ENCODE results near the gene KRT80. TPM values are rescaled to one million over a fixed set of nuclear protein-coding genes. Genes with fewer than 3 reads are reported as not detected.

Gene KRT80
- total RNA-seq, 2 experiments from 2014 or later: not detected

DNA sequence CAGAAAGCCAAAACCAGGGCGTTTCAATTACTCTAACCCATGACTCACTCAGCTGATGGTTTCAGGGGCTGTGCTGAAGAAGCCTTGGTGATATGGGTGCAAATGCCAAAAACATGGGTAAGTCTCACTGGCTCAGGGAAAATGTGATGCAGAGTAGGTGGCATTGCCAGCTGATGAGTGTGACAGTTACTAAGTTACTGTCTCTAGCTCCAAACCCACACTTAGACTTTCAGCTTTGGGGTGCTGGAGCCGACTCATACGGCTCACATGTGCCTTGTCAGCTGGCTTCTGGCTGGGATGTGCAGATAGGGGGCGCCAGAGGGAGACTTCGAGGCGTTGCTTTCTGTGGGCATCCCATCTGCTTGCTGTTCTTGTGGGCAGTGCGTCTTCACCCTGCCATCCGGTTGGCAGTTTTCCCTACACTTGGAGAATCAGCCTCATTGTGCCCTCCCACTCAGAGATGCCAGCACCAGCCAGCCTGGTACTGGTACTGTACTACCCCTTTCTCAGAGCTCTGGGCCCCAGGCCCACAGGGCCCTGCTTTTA, 30.2 kb upstream of the KRT80 start:
- no peaks in the 10 kb centered on the region for H3K36me3 Mint-ChIP-seq (ENCODE audit: low read depth)
- Histone ChIP-seq H3K4me1 (ENCODE audit: insufficient read depth, low read length) (no peaks in the 10 kb centered on the region), H3K27me3 (ENCODE audit: control insufficient read depth in 1 of 2, insufficient read depth in 2 of 2, low read length in 2 of 2) (peaks cover 16 to 30% of the 10 kb centered on the region in 2 experiments), H3K9me3 (ENCODE audit: control insufficient read depth in 1 of 2, insufficient read depth in 1 of 2, low read length in 2 of 2) (no peaks in the 10 kb centered on the region), H3K27ac (ENCODE audit: low read depth in 1 of 2, low read length in 2 of 2) (no peak overlapping the region), H3K36me3 (ENCODE audit: insufficient read depth, low read length) (no peaks in the 10 kb centered on the region), H3K4me3 (ENCODE audit: low read length) (no peak overlapping the region)
- H3K9me3 Mint-ChIP-seq: no peaks in the 10 kb centered on the region
- ATAC-seq (ENCODE audit: poor library complexity): no peak
- peak in 13 of 14 experiments; percentile 8 to 69 (median 36) for DNase-seq
- H3K4me1 Mint-ChIP-seq (ENCODE audit: low read depth): no peaks in the 10 kb centered on the region
- no peak overlapping the region for H3K4me3 Mint-ChIP-seq
- intact Hi-C loops (cut with DNase I, micrococcal nuclease): no loop called here
- peaks cover 60% of the 10 kb centered on the region for H3K27me3 Mint-ChIP-seq
- ChIA-PET CTCF (interaction anchor here (1.1 kb wide), 1 partner anchor 57 kb away, joined by 3 read pairs; no protein-coding TSS in a partner anchor), POLR2A (no interaction called here)
- no peak overlapping the region for H3K27ac Mint-ChIP-seq
- no peak for TF ChIP-seq CTCF (IDR thresholded peaks at IDR 0.05)

DNA sequence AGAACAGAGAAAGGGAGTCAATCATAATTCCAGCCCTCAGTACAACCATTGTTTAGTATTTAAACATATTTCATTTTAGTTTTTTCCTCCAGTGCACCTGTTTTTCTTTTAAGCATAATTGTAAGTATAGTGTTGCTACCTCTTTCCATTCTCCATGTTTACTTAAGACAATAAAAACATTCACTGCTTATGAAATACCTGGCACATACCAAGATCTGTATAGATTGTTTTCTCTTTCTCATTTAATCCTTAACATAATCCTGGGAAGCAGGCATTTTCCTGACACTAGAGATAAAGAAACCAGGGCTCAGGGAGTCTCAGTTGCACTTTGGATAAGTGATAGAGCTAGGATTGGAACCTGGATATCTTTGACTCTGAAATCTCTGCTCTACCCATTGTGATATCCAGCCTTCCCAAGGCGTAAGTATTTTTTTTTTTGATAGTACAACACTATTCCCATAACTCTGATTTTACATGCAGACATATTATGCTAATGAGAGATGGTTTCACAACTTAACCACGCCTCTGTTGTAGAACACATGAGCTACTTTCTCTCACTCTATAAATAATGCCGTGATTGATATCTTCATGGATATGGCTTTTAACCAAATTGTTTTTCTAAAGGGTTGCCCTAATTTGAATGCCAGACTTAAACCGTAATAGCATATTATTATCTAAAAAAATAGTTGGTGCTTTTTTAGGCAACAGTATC, 29.4 kb upstream of the KRT80 start:
- no peaks in the 10 kb centered on the region for H3K4me1 ChIP-seq (ENCODE audit: insufficient read depth, low read length)
- ChIA-PET CTCF (interaction anchor here (1.1 kb wide), 1 partner anchor 58 kb away, joined by 3 read pairs; no protein-coding TSS in a partner anchor), POLR2A (no interaction called here)
- Mint-ChIP-seq H3K9me3 (no peaks in the 10 kb centered on the region), H3K36me3 (ENCODE audit: low read depth) (no peaks in the 10 kb centered on the region), H3K27me3 (peaks cover 60% of the 10 kb centered on the region), H3K27ac (no peak overlapping the region), H3K4me1 (ENCODE audit: low read depth) (no peaks in the 10 kb centered on the region), H3K4me3 (no peak overlapping the region)
- ATAC-seq (ENCODE audit: poor library complexity) (no peak), DNase-seq (no peak)
- intact Hi-C loops (cut with DNase I, micrococcal nuclease): no loop called here
- TF ChIP-seq CTCF (IDR thresholded peaks at IDR 0.05): no peak
- no peaks in the 10 kb centered on the region for H3K36me3 ChIP-seq (ENCODE audit: insufficient read depth, low read length)
- no peaks in the 10 kb centered on the region for H3K9me3 ChIP-seq (ENCODE audit: control insufficient read depth in 1 of 2, insufficient read depth in 1 of 2, low read length in 2 of 2)
- H3K4me3 ChIP-seq (ENCODE audit: low read length): no peak overlapping the region
- H3K27me3 ChIP-seq (ENCODE audit: control insufficient read depth in 1 of 2, insufficient read depth in 2 of 2, low read length in 2 of 2): peaks cover 16 to 30% of the 10 kb centered on the region in 2 experiments
- no peak overlapping the region for H3K27ac ChIP-seq (ENCODE audit: low read depth in 1 of 2, low read length in 2 of 2)

DNA sequence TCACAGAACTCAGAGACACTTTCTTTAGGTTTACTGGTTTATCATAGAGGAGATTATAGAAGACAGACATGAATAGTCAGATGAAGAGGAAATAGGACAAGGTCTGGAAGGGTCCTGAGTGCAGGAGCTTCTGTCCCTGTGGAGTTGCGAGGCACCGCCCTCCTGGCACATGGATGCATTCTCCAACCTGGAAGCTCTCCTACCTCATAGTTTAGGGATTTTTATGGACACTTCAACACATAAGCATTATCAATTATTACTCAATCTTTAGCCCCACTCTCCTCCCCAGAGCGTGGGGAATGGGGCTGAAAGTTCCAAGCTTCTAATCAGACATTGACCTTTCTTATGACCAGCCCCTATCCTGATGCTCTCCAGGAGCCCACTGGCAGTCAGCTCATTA, 28.7 kb upstream of the KRT80 start:
- Histone ChIP-seq H3K4me3 (ENCODE audit: low read length) (no peak overlapping the region), H3K27me3 (ENCODE audit: control insufficient read depth in 1 of 2, insufficient read depth in 2 of 2, low read length in 2 of 2) (peaks cover 12 to 30% of the 10 kb centered on the region in 2 experiments), H3K9me3 (ENCODE audit: control insufficient read depth in 1 of 2, insufficient read depth in 1 of 2, low read length in 2 of 2) (no peaks in the 10 kb centered on the region), H3K36me3 (ENCODE audit: insufficient read depth, low read length) (no peaks in the 10 kb centered on the region), H3K27ac (ENCODE audit: low read depth in 1 of 2, low read length in 2 of 2) (no peak overlapping the region), H3K4me1 (ENCODE audit: insufficient read depth, low read length) (no peaks in the 10 kb centered on the region)
- Mint-ChIP-seq H3K36me3 (ENCODE audit: low read depth) (no peaks in the 10 kb centered on the region), H3K27ac (no peak overlapping the region), H3K4me1 (ENCODE audit: low read depth) (no peaks in the 10 kb centered on the region), H3K4me3 (no peak overlapping the region), H3K9me3 (no peaks in the 10 kb centered on the region), H3K27me3 (peaks cover 61% of the 10 kb centered on the region)
- TF ChIP-seq CTCF (IDR thresholded peaks at IDR 0.05): no peak
- POLR2A ChIA-PET: no interaction called here
- ATAC-seq (ENCODE audit: poor library complexity) (no peak), DNase-seq (no peak)
- intact Hi-C loops (cut with DNase I, micrococcal nuclease): no loop called here
- CTCF ChIA-PET: no interaction called here
